Bronchial epithelial cell (primary cell): Measurements from ENCODE around the gene ZNF746. TPM values are rescaled to one million over a fixed set of nuclear protein-coding genes. Genes with fewer than 3 reads are reported as not detected.

Experiments
- DNase-seq: peaks from one replicate; pipeline ENCODE4 v3.0.0-alpha.2; 2010; ENCODE audit warnings: low read depth
- FAIRE-seq: peaks from 2 replicates; lab custom pipeline; 2011; peaks lifted over from hg19 to GRCh38; lab: Jason Lieb, UNC
- H3K27me3 ChIP-seq: 2 replicates; pipeline ENCODE4 v1.5.1; 2011; ENCODE audit warnings: low read length; ENCODE audit not compliant: control insufficient read depth, insufficient read depth
- H3K36me3 ChIP-seq: 2 replicates; pipeline ENCODE4 v1.5.1; 2011; ENCODE audit warnings: low read length; ENCODE audit not compliant: control insufficient read depth, insufficient read depth
- H3K4me3 ChIP-seq: 2 replicates; pipeline ENCODE4 v1.5.1; 2011; ENCODE audit warnings: mild to moderate bottlenecking, low read depth, low read length, control low read depth
- CTCF ChIP-seq: IDR thresholded peaks from 2 replicates; pipeline ENCODE4 v1.5.1; 2011; ENCODE audit warnings: mild to moderate bottlenecking, moderate library complexity, low read length, control low read depth, inconsistent platforms; ENCODE audit not compliant: insufficient read depth, severe bottlenecking
- total RNA-seq: library from RNA; depleted of rRNA; stranded (reverse); fragments of >200 nt; gene quantifications from 2 replicates; pipeline ENCODE4 v1.2.1, GENCODE V29; 2014

ZNF746 gene
- total RNA-seq, 1 donor from 2014 or later, result 15.0 TPM

GRCh38 chr7:149529136-149529718 is 31.6 kb upstream of the ZNF746 start:
- TF ChIP-seq CTCF, result no peak
- no peak for DNase-seq

GRCh38 chr7:149527414-149527813 is 29.8 kb upstream of the ZNF746 start:
- H3K36me3 ChIP-seq, result no peaks in the 10 kb centered on the region
- no peak overlapping the region for H3K4me3 ChIP-seq
- H3K27me3 ChIP-seq, result no peaks in the 10 kb centered on the region
- no peak for TF ChIP-seq CTCF
- DNase-seq (no peak), FAIRE-seq (no peak)

More at GRCh38 chr7:149529136-149529718, 31.6 kb upstream of the ZNF746 start:
- Histone ChIP-seq H3K27me3 (no peaks in the 10 kb centered on the region), H3K4me3 (no peak overlapping the region), H3K36me3 (no peaks in the 10 kb centered on the region)
- no peak for FAIRE-seq

DNA sequence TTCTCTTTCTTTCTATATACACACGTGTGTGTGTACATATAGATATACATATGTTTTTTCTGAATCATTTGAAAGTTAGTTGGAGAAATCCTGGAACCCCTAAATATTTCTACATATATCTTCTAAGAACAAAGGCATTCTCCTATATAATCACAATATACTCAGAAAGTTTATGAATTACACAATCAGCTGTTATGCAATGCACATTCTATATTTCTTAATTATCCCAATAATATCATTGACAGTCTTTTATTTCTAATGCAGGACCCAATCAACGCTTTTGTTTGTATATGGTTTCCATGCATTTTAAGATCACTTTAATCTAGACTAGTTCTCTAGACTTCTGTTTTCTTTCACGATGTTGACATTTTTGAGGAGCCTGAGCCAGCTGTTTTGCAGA is 27.7 kb upstream of the ZNF746 start:
- DNase-seq (no peak), FAIRE-seq (no peak)
- no peak for TF ChIP-seq CTCF
- no peaks in the 10 kb centered on the region for H3K27me3 ChIP-seq
- H3K4me3 ChIP-seq, result no peak overlapping the region
- no peaks in the 10 kb centered on the region for H3K36me3 ChIP-seq

DNA sequence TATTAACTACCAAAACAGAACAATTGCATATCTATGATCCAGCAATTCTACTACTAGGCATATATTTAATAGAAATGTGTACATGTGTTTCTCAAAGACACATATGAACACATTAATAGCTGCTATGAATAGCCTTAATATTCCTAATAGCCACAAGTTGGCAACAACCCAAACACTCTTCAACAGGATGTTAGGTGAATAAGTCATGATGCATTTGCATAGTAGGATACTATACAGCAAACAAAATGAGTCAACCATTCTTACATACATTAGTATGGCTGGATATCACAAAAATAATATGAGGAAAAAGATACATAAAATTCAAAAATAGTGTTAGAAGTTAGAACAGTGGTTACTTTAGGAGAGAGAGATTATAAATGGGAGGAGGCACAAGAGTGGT is 26.8 kb upstream of the ZNF746 start:
- Histone ChIP-seq H3K36me3 (no peaks in the 10 kb centered on the region), H3K4me3 (no peak overlapping the region), H3K27me3 (no peaks in the 10 kb centered on the region)
- no peak for TF ChIP-seq CTCF
- peak; percentile 93 for DNase-seq
- FAIRE-seq, result no peak

DNA sequence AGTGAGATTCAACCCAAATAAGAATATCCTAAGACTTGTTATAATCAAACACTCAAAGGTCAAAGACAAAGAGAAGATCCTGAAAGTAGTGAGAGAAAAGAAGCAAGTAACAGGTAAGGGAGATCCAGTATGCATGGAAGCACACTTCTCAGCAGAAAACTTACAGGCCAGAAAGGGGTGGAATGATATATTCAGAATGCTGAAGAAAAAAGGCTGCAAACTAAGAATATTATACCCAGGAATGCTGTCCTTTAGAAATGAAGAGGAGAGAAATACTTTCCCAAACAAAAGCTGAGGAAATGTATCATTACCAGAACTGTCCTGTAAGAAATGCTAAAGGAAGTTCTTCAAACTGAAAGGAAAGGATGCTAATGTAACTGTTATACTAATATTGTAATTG is 12.6 kb upstream of the ZNF746 start:
- Histone ChIP-seq H3K4me3 (no peak overlapping the region), H3K36me3 (no peaks in the 10 kb centered on the region), H3K27me3 (no peaks in the 10 kb centered on the region)
- DNase-seq (no peak), FAIRE-seq (no peak)
- TF ChIP-seq CTCF, result no peak

DNA sequence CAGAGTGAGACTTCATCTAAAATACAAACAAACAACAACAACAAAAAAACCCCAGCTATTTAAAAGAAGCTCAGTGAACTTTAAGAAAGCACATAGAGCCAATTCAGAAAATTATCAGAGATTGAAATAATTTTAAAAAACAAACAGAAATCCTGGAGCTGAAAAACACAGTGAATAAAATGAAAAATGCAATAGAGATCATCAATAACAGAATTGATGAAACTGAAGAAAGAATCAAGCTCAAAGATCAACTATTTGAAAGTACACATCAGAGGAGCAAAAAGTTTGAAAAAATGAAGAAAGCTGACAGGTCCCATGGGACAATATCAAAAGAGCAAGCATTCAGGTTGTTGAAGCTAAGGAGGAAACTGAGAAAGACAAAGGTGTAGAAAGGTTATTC is 12.2 kb upstream of the ZNF746 start:
- H3K4me3 ChIP-seq, result no peak overlapping the region
- FAIRE-seq (no peak), DNase-seq (no peak)

More for the DNA sequence above, 12.2 kb upstream of the ZNF746 start:
- no peak for TF ChIP-seq CTCF
- Histone ChIP-seq H3K27me3 (no peaks in the 10 kb centered on the region), H3K36me3 (no peaks in the 10 kb centered on the region)
